CD4-positive, alpha-beta T cell (primary cell): ENCODE results near the gene TMEM63A. TPM values are rescaled to one million over a fixed set of nuclear protein-coding genes. Genes with fewer than 3 reads are reported as not detected.
A peak's percentile ranks its signal among the peaks of the same experiment; 100 is the strongest.

Experiments
- ATAC-seq: fragments of 200-7000 bp; cut with Tn5 transposase; one replicate; pipeline ENCODE4 v1.10.0; 2022; ENCODE audit warnings: mild to moderate bottlenecking; ENCODE audit not compliant: poor library complexity
- CTCF ChIA-PET: fragments of 350-600 bp; sonication (Branson Sonifier 250); formaldehyde crosslinking; loops from one replicate; lab custom pipeline; 2021; ENCODE audit warnings: antibody characterized with exemption, inconsistent platforms; lab: Charles Lee
- POLR2A ChIA-PET: fragments of 350-600 bp; sonication (Branson Sonifier 250); formaldehyde crosslinking; loops from one replicate; lab custom pipeline; 2021; ENCODE audit warnings: antibody characterized with exemption, inconsistent platforms; lab: Charles Lee
- DNase-seq, 14 experiments: peaks; one replicate each; pipeline ENCODE4 v3.0.0-alpha.2; 2013 to 2020; ENCODE audit warnings: mixed read lengths in 2 of 14
- H3K27ac ChIP-seq, 2 donors: one replicate each; pipeline versions ENCODE4 v1.5.1 to v1.7.0; 2013; ENCODE audit warnings: low read length in 2 of 2, low read depth in 1 of 2, mild to moderate bottlenecking in 1 of 2
- H3K27me3 ChIP-seq, 2 experiments: 1 replicate in 1 of 2; 2 replicates in 1 of 2; pipeline versions ENCODE4 v1.6.1 to v1.7.0; 2013; ENCODE audit warnings: low read length in 2 of 2, control low read depth in 1 of 2, mild to moderate bottlenecking in 1 of 2, moderate library complexity in 1 of 2; ENCODE audit not compliant: insufficient read depth in 2 of 2, control insufficient read depth in 1 of 2
- H3K36me3 ChIP-seq: one replicate; pipeline ENCODE4 v1.6.1; 2013; ENCODE audit warnings: low read length, control low read depth; ENCODE audit not compliant: insufficient read depth
- H3K4me1 ChIP-seq: one replicate; pipeline ENCODE4 v1.6.1; 2013; ENCODE audit warnings: low read length, control low read depth; ENCODE audit not compliant: insufficient read depth
- H3K4me3 ChIP-seq: one replicate; pipeline ENCODE4 v1.5.1; 2013; ENCODE audit warnings: mild to moderate bottlenecking, low read length, moderate library complexity
- H3K9me3 ChIP-seq, 2 experiments: 1 replicate in 1 of 2; 2 replicates in 1 of 2; pipeline versions ENCODE4 v1.6.1 to v1.7.0; 2013; ENCODE audit warnings: low read length in 2 of 2, mild to moderate bottlenecking in 2 of 2, control low read depth in 1 of 2, moderate library complexity in 1 of 2; ENCODE audit not compliant: control insufficient read depth in 1 of 2, insufficient read depth in 1 of 2
- H3K27ac Mint-ChIP-seq: one replicate; pipeline ENCODE4 v1.8.0; 2020; ENCODE audit warnings: mixed read lengths
- H3K27me3 Mint-ChIP-seq: one replicate; pipeline ENCODE4 v1.8.0; 2021; ENCODE audit warnings: mixed read lengths
- H3K36me3 Mint-ChIP-seq: one replicate; pipeline ENCODE4 v1.8.0; 2021; ENCODE audit warnings: low read depth, mixed read lengths
- H3K4me1 Mint-ChIP-seq: one replicate; pipeline ENCODE4 v1.8.0; 2021; ENCODE audit warnings: low read depth, mixed read lengths
- H3K4me3 Mint-ChIP-seq: one replicate; pipeline ENCODE4 v1.8.0; 2020; ENCODE audit warnings: mild to moderate bottlenecking, mixed read lengths
- H3K9me3 Mint-ChIP-seq: one replicate; pipeline ENCODE4 v1.8.0; 2020; ENCODE audit warnings: mixed read lengths
- intact Hi-C, 2 experiments: fragments of 100-400 bp; cut with DNase I in 1 of 2; cut with micrococcal nuclease in 1 of 2; formaldehyde crosslinking; loops; one replicate each; pipeline versions ENCODE4 v1.15.1 to v1.9.0; 2023 to 2025; cut with DNase I, micrococcal nuclease
- total RNA-seq, 174 experiments: library from RNA in 2 of 174; stranded (reverse) in 2 of 174; gene quantifications; one replicate each; pipeline ENCODE4 v1.2.3 and lab custom pipeline; 2021 to 2026
- TF ChIP-seq, protein P1 (sequence below): fragments of 200-600 bp; IDR thresholded peaks from one replicate; pipeline ENCODE4 v1.8.0; 2022; ENCODE audit warnings: antibody characterized with exemption, mild to moderate bottlenecking

TMEM63A gene
- total RNA-seq, 2 experiments from 2014 or later: 199 to 204 TPM

DNA sequence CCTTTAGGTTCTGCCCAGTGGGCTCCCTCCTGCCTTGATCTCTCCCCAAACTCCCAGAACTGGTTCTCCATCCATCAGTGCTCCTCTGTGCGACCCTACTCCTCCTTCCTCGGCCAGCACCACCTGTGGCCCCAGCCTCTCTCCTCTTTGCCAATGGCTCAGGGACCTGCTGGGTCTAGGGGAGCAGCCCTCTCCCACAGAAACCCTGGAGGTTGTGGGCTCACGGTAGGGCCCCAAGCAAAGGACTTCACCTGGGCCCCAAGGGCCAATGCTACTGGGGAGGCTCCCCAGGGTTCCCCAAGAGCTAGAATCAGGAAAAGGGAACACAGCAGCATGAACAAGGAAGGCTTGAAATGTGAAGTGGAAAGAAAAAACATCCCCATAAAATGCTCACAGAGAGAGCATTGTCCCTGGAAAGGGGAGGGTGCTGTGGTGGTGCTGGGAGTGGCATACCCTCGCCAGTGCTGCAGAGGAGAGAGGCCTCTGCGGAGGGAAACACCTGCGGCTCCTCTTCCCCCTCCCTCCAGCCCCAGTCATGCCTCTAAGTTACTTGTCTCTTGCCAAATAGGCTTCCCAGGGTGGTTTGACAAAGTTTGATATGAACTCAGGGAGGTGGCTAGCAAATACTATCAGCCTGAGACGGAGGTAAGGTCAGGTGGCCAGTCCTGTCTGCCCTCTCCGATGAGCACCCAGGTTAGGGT is 2.5 kb downstream of the TMEM63A start:
- H3K36me3 Mint-ChIP-seq: peaks cover 77% of the 10 kb centered on the region
- DNase-seq (peak in 9 of 14 experiments; percentile 36 to 77 (median 45)), ATAC-seq (peak; percentile 45)

DNA sequence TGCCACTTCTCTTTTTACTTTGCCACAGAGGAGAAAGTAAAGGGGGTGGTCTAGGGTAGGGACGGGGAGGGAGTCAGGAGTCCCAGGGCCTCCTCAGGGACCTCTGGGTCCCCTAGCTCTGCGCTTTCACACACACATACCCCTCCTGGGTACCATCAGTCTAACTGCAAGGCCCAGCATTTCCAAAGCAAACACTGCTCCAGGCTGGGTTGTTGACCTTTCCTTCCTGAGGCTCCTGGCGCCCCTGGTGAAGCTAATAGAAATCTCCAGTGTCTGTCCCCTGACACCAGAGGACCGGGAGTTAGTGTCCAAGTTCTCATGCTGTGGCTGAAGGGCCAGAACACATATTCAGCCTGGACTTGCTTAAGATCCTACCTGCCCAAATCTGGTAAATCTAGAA is 3.9 kb downstream of the TMEM63A start:
- intact Hi-C loops: no loop called here
- Histone ChIP-seq H3K4me1 (peaks cover 86% of the 10 kb centered on the region), H3K9me3 (no peaks in the 10 kb centered on the region), H3K36me3 (peaks cover 62% of the 10 kb centered on the region), H3K4me3 (no peak overlapping the region), H3K27ac (peak overlapping the region; percentile 13 to 27), H3K27me3 (no peaks in the 10 kb centered on the region)
- ChIA-PET POLR2A (interaction anchor here (1.2 to 13.0 kb wide), 4 partner anchors 18 to 101 kb away, joined by 4 to 427 read pairs (median 6); partner anchors contain the start of gene SRP9), CTCF (interaction anchor here (0.8 to 2.1 kb wide), 2 partner anchors 19 to 33 kb away, joined by 3 to 10 read pairs; no protein-coding TSS in a partner anchor)
- TF ChIP-seq, protein P1, sequence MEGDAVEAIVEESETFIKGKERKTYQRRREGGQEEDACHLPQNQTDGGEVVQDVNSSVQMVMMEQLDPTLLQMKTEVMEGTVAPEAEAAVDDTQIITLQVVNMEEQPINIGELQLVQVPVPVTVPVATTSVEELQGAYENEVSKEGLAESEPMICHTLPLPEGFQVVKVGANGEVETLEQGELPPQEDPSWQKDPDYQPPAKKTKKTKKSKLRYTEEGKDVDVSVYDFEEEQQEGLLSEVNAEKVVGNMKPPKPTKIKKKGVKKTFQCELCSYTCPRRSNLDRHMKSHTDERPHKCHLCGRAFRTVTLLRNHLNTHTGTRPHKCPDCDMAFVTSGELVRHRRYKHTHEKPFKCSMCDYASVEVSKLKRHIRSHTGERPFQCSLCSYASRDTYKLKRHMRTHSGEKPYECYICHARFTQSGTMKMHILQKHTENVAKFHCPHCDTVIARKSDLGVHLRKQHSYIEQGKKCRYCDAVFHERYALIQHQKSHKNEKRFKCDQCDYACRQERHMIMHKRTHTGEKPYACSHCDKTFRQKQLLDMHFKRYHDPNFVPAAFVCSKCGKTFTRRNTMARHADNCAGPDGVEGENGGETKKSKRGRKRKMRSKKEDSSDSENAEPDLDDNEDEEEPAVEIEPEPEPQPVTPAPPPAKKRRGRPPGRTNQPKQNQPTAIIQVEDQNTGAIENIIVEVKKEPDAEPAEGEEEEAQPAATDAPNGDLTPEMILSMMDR: no peak
- ATAC-seq (no peak), DNase-seq (no peak)
- H3K27me3 Mint-ChIP-seq: no peaks in the 10 kb centered on the region
- H3K9me3 Mint-ChIP-seq: no peaks in the 10 kb centered on the region
- H3K36me3 Mint-ChIP-seq: peaks cover 89% of the 10 kb centered on the region
- H3K4me1 Mint-ChIP-seq: peaks cover 76% of the 10 kb centered on the region
- peak overlapping the region; percentile 97 for H3K4me3 Mint-ChIP-seq
- peak overlapping the region; percentile 86 for H3K27ac Mint-ChIP-seq

More for the DNA sequence above, 2.5 kb downstream of the TMEM63A start:
- peaks cover 80% of the 10 kb centered on the region for H3K4me1 ChIP-seq
- Mint-ChIP-seq H3K27ac (peak overlapping the region; percentile 86), H3K4me3 (peak overlapping the region; percentile 97), H3K9me3 (no peaks in the 10 kb centered on the region), H3K4me1 (peaks cover 70% of the 10 kb centered on the region), H3K27me3 (no peaks in the 10 kb centered on the region)
- ChIA-PET CTCF (interaction anchor here (2.2 kb wide), 1 partner anchor 32 kb away, joined by 9 read pairs; no protein-coding TSS in a partner anchor), POLR2A (interaction anchor here (0.9 to 13.0 kb wide), 10 partner anchors 14 to 435 kb away, joined by 3 to 427 read pairs (median 32); partner anchors contain the start of genes PYCR2, SDE2 and SRP9)
- H3K27ac ChIP-seq: peak overlapping the region; percentile 33 to 87
- H3K9me3 ChIP-seq: no peaks in the 10 kb centered on the region
- TF ChIP-seq, protein P1: no peak
- no peaks in the 10 kb centered on the region for H3K27me3 ChIP-seq
- peaks cover 49% of the 10 kb centered on the region for H3K36me3 ChIP-seq
- peak overlapping the region; percentile 74 for H3K4me3 ChIP-seq
- intact Hi-C loops: loop anchor here (1.0 to 10.0 kb wide), 6 partner anchors 13 to 185 kb away; partner anchors contain the start of genes H3-3A (in 1 of the 2) and SRP9 (in 1 of the 2)

DNA sequence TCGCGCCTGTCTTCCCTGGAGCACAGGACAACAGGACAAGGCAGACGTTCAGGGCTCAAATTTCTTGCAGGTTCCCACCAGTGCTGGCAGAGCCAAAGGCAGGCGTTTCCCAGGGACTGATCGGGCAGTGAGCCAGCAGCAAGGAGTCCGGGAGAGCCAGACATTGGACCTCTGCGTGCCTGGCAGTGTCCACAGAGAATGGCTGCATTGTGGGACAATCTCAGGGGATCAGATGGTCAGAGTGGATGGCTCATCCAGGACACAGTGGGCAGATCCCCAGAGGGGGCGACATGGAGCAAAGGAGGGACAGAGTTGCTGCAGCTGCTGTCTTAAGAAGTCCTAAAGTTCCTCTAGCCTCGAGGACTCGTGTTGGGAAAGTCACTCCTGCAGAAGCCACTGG is 4.6 kb downstream of the TMEM63A start:
- peak overlapping the region; percentile 86 for H3K27ac Mint-ChIP-seq
- H3K4me3 Mint-ChIP-seq: peak overlapping the region; percentile 86
- H3K27me3 ChIP-seq: no peaks in the 10 kb centered on the region
- POLR2A ChIA-PET: interaction anchor here (0.6 to 13.0 kb wide), 6 partner anchors 19 to 465 kb away, joined by 4 to 427 read pairs (median 7); partner anchors contain the start of genes PYCR2 and SRP9
- no peaks in the 10 kb centered on the region for H3K9me3 ChIP-seq
- intact Hi-C loops: no loop called here
- peaks cover 76% of the 10 kb centered on the region for H3K4me1 Mint-ChIP-seq
- no peaks in the 10 kb centered on the region for H3K9me3 Mint-ChIP-seq
- DNase-seq (peak in 3 of 14 experiments; percentile 57 to 62 (median 61)), ATAC-seq (no peak)
- peaks cover 89% of the 10 kb centered on the region for H3K4me1 ChIP-seq
- peaks cover 69% of the 10 kb centered on the region for H3K36me3 ChIP-seq
- no peak overlapping the region for H3K4me3 ChIP-seq
- TF ChIP-seq, protein P1: no peak
- H3K27me3 Mint-ChIP-seq: no peaks in the 10 kb centered on the region
- H3K27ac ChIP-seq: peak overlapping the region in 1 of 2 donors; percentile 27
- H3K36me3 Mint-ChIP-seq: peaks cover 92% of the 10 kb centered on the region
- CTCF ChIA-PET: interaction anchor here (0.8 to 2.1 kb wide), 2 partner anchors 20 to 34 kb away, joined by 3 to 10 read pairs; no protein-coding TSS in a partner anchor
